Panc1 (cell line): ENCODE results near the gene EMILIN2.

Experiments
- SIN3A ChIP-seq: IDR thresholded peaks from 2 replicates; pipeline ENCODE4 v1.6.1; 2012; ENCODE audit warnings: low read depth, mild to moderate bottlenecking, low read length, moderate library complexity, borderline replicate concordance; ENCODE audit not compliant: insufficient read depth
- TF ChIP-seq, protein P1 (sequence below): fragments of 450-650 bp; IDR thresholded peaks from 2 replicates; pipeline ENCODE4 v1.5.1; 2017; ENCODE audit warnings: mild to moderate bottlenecking

DNA sequence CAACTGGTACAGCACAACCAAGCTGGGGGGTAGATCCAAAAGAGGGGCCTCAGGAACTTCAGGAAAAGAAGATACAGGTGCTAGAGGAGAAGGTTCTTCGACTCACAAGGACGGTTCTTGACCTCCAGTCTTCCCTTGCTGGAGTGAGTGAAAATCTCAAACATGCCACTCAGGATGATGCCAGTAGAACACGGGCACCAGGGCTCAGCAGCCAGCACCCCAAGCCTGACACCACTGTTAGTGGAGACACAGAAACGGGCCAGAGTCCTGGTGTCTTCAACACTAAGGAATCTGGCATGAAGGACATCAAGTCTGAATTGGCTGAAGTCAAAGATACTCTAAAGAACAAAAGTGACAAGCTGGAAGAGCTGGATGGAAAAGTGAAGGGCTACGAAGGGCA lies 43.8 kb downstream of the EMILIN2 start:
- TF ChIP-seq, protein P1, sequence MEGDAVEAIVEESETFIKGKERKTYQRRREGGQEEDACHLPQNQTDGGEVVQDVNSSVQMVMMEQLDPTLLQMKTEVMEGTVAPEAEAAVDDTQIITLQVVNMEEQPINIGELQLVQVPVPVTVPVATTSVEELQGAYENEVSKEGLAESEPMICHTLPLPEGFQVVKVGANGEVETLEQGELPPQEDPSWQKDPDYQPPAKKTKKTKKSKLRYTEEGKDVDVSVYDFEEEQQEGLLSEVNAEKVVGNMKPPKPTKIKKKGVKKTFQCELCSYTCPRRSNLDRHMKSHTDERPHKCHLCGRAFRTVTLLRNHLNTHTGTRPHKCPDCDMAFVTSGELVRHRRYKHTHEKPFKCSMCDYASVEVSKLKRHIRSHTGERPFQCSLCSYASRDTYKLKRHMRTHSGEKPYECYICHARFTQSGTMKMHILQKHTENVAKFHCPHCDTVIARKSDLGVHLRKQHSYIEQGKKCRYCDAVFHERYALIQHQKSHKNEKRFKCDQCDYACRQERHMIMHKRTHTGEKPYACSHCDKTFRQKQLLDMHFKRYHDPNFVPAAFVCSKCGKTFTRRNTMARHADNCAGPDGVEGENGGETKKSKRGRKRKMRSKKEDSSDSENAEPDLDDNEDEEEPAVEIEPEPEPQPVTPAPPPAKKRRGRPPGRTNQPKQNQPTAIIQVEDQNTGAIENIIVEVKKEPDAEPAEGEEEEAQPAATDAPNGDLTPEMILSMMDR: no peak
- no peak for TF ChIP-seq SIN3A
